Stomach (tissue), 4 donors: ENCODE results near the gene LENG1.

Source experiments
- POLR2A ChIP-seq, 4 donors: fragments of 450-650 bp; IDR thresholded peaks; one replicate each; pipeline ENCODE4 v1.6.1; 2016; ENCODE audit warnings: antibody characterized with exemption in 4 of 4, control low read depth in 2 of 4, mild to moderate bottlenecking in 1 of 4, moderate library complexity in 1 of 4
- POLR2AphosphoS5 ChIP-seq, 3 donors: sonication (generic); formaldehyde crosslinking; IDR thresholded peaks; one replicate each; pipeline ENCODE4 v1.6.1; 2016; ENCODE audit warnings: antibody characterized with exemption in 3 of 3
- TF ChIP-seq, protein P1 (sequence below), 7 experiments: fragments of 450-650 bp in 4 of 7; fragments of 200-600 bp in 3 of 7; sonication (generic) in 3 of 7; IDR thresholded peaks; one replicate each; pipeline ENCODE4 v1.5.1; 2016 to 2019; ENCODE audit warnings: antibody characterized with exemption in 7 of 7, control low read depth in 2 of 7, mild to moderate bottlenecking in 1 of 7

DNA sequence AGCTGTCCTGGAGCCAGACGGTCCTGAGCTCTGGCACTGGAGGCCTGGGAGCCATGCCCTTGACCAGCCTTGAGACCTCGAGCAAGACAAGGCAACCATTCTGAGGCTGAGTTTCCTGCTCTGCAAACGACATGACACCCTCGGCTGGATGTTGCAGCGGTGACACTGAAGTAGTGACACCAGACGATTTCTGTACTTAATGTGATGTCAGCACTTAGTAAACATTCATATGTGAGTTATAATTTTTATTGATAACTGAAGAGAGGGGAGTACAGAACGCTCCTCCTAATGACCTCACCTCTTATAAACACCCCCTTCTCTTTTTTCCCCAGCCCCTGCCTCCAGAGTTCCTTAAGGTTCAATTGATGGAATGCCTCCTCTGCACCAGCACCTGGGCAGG lies 51.0 kb downstream of the LENG1 start:
- TF ChIP-seq, protein P1, sequence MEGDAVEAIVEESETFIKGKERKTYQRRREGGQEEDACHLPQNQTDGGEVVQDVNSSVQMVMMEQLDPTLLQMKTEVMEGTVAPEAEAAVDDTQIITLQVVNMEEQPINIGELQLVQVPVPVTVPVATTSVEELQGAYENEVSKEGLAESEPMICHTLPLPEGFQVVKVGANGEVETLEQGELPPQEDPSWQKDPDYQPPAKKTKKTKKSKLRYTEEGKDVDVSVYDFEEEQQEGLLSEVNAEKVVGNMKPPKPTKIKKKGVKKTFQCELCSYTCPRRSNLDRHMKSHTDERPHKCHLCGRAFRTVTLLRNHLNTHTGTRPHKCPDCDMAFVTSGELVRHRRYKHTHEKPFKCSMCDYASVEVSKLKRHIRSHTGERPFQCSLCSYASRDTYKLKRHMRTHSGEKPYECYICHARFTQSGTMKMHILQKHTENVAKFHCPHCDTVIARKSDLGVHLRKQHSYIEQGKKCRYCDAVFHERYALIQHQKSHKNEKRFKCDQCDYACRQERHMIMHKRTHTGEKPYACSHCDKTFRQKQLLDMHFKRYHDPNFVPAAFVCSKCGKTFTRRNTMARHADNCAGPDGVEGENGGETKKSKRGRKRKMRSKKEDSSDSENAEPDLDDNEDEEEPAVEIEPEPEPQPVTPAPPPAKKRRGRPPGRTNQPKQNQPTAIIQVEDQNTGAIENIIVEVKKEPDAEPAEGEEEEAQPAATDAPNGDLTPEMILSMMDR (IDR thresholded peaks at IDR 0.05), result no peak
- no peak for TF ChIP-seq POLR2A (IDR thresholded peaks at IDR 0.05)
- no peak for TF ChIP-seq POLR2AphosphoS5 (IDR thresholded peaks at IDR 0.05)
